DND-41 (cell line): Measurements from ENCODE around the gene ZBTB21.

Experiments
- ATAC-seq: fragments of 200-7000 bp; cut with Tn5 transposase; 3 replicates; pipeline ENCODE4 v1.9.1; 2021; ENCODE audit warnings: low read depth; ENCODE audit not compliant: insufficient read depth
- DNase-seq: peaks from one replicate; pipeline ENCODE4 v3.0.0-alpha.2; 2020
- H2AFZ ChIP-seq: 2 replicates; pipeline ENCODE4 v1.6.0; 2012; ENCODE audit warnings: low read depth, low read length
- H3K27ac ChIP-seq: 2 replicates; pipeline ENCODE4 v1.5.1; 2012; ENCODE audit warnings: low read length, inconsistent platforms
- H3K27me3 ChIP-seq: fragments of 200-600 bp; sonication (generic); 2 replicates; pipeline ENCODE4 v1.6.0; 2012; ENCODE audit warnings: low read length, mild to moderate bottlenecking, inconsistent platforms; ENCODE audit not compliant: insufficient read depth, poor library complexity
- H3K36me3 ChIP-seq: 2 replicates; pipeline ENCODE4 v1.5.1; 2012; ENCODE audit warnings: low read length, inconsistent platforms; ENCODE audit not compliant: insufficient read depth
- H3K4me1 ChIP-seq: 2 replicates; pipeline ENCODE4 v1.5.1; 2012; ENCODE audit warnings: mild to moderate bottlenecking, low read length; ENCODE audit not compliant: insufficient read depth
- H3K4me2 ChIP-seq: 2 replicates; pipeline ENCODE4 v1.6.0; 2012; ENCODE audit warnings: mild to moderate bottlenecking, moderate library complexity, low read length, inconsistent platforms; ENCODE audit not compliant: insufficient read depth
- H3K4me3 ChIP-seq, 2 experiments: fragments of 200-600 bp in 1 of 2; shearing (Covaris generic) in 1 of 2; 2 replicates each; pipeline ENCODE4 v1.5.1; 2012 to 2016; ENCODE audit warnings: inconsistent platforms in 2 of 2, low read length in 2 of 2, mild to moderate bottlenecking in 2 of 2, low read depth in 1 of 2, moderate library complexity in 1 of 2
- H3K79me2 ChIP-seq: 2 replicates; pipeline ENCODE4 v1.6.0; 2012; ENCODE audit warnings: low read length, inconsistent platforms; ENCODE audit not compliant: insufficient read depth
- H3K9ac ChIP-seq: 2 replicates; pipeline ENCODE4 v1.6.0; 2012; ENCODE audit warnings: low read depth, mild to moderate bottlenecking, inconsistent platforms, low read length, moderate library complexity
- H3K9me3 ChIP-seq: 2 replicates; pipeline ENCODE4 v1.5.1; 2012; ENCODE audit warnings: low read length, moderate library complexity, mild to moderate bottlenecking, inconsistent platforms; ENCODE audit not compliant: insufficient read depth, severe bottlenecking
- H4K20me1 ChIP-seq: 2 replicates; pipeline ENCODE4 v1.6.0; 2012; ENCODE audit warnings: low read length; ENCODE audit not compliant: insufficient read depth
- CTCF ChIP-seq: IDR thresholded peaks from 2 replicates; pipeline ENCODE4 v1.5.1; 2012; ENCODE audit warnings: borderline replicate concordance, low read length, moderate library complexity, mild to moderate bottlenecking; ENCODE audit not compliant: poor library complexity, severe bottlenecking; ENCODE audit errors: extremely low read depth
- EZH2 ChIP-seq: IDR thresholded peaks from 3 replicates; pipeline ENCODE4 v1.6.1; 2012; ENCODE audit warnings: borderline replicate concordance, low read depth, mild to moderate bottlenecking, moderate library complexity, low read length, inconsistent platforms; ENCODE audit not compliant: severe bottlenecking

Gene ZBTB21

GRCh38 chr21:41985662-41986416, 24.3 kb downstream of the ZBTB21 start:
- no peak overlapping the region for H3K27ac ChIP-seq
- H2AFZ ChIP-seq: no peak overlapping the region
- no peaks in the 10 kb centered on the region for H4K20me1 ChIP-seq
- TF ChIP-seq EZH2 (no peak), CTCF (no peak)
- no peak overlapping the region for H3K9ac ChIP-seq
- H3K36me3 ChIP-seq: peaks cover 13% of the 10 kb centered on the region
- DNase-seq (no peak), ATAC-seq (no peak)
- H3K9me3 ChIP-seq: no peaks in the 10 kb centered on the region
- no peaks in the 10 kb centered on the region for H3K4me1 ChIP-seq
- no peak overlapping the region for H3K4me2 ChIP-seq
- no peak overlapping the region for H3K4me3 ChIP-seq
- peaks cover 3% of the 10 kb centered on the region for H3K27me3 ChIP-seq
- no peaks in the 10 kb centered on the region for H3K79me2 ChIP-seq

DNA sequence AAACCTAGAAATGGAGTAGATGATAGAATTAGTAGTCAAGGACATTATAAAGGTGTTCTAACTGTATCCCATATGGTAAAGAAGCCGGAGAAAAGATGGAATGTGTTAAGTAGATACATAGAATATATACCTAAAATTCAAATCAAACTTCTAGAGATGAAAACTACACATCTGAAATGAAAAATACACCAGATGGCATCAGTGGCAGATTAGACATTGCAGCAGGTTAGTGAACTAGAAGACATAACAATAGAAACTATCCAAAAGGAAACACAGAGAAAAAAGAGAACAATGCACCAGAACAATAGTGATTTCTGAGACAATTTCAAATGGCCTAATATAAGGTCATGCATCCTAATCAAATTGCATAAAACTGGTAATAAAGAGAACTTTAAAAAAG, 26.9 kb downstream of the ZBTB21 start:
- H3K36me3 ChIP-seq: no peaks in the 10 kb centered on the region
- peaks cover 3% of the 10 kb centered on the region for H3K27me3 ChIP-seq
- H4K20me1 ChIP-seq: no peaks in the 10 kb centered on the region
- no peak for ATAC-seq
- H3K4me2 ChIP-seq: no peak overlapping the region
- no peak overlapping the region for H3K9ac ChIP-seq
- no peaks in the 10 kb centered on the region for H3K4me1 ChIP-seq
- H3K4me3 ChIP-seq: no peak overlapping the region
- DNase-seq: no peak
- peaks cover 4% of the 10 kb centered on the region for H3K9me3 ChIP-seq
- H3K79me2 ChIP-seq: no peaks in the 10 kb centered on the region
- no peak for TF ChIP-seq EZH2
- no peak for TF ChIP-seq CTCF
- H3K27ac ChIP-seq: no peak overlapping the region
- no peak overlapping the region for H2AFZ ChIP-seq

DNA sequence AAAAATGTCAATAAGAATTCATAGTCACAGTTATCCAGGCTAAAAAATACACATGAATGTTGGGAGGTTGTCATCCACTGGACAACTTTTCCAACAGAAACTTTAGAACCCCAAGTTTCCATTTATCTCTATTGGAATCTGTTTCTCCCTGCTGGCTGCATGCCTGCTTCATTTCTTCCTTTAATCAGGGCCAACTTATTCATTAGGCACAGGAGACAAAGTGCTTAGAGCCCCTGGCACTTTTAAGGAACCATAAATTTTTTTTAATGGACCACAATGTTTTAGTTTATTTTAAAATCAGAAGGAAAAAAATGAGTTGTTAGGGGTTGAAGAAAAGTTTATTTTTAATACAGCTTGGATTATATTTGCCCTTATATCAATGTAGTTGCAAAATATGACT, 29.6 kb downstream of the ZBTB21 start:
- H3K9me3 ChIP-seq: peaks cover 4% of the 10 kb centered on the region
- no peak overlapping the region for H3K27ac ChIP-seq
- H3K4me3 ChIP-seq: no peak overlapping the region
- no peak overlapping the region for H2AFZ ChIP-seq
- peaks cover 3% of the 10 kb centered on the region for H3K27me3 ChIP-seq
- no peak for ATAC-seq
- H3K9ac ChIP-seq: no peak overlapping the region
- no peaks in the 10 kb centered on the region for H3K79me2 ChIP-seq
- H3K4me1 ChIP-seq: no peaks in the 10 kb centered on the region
- no peak overlapping the region for H3K4me2 ChIP-seq
- H4K20me1 ChIP-seq: no peaks in the 10 kb centered on the region
- no peaks in the 10 kb centered on the region for H3K36me3 ChIP-seq
- no peak for DNase-seq
- no peak for TF ChIP-seq EZH2
- no peak for TF ChIP-seq CTCF
